T-helper 22 cell (primary cell): Measurements from ENCODE around the gene APBA2.
"Not testable (repeated sequence)": the region's sequence is repeated elsewhere in the genome, so short reads cannot be mapped to it uniquely, and the experiment has no call there.

Source experiments
- DNase-seq: peaks from one replicate; pipeline ENCODE4 v3.0.0-alpha.2; 2020; ENCODE audit warnings: low read depth

APBA2 gene

GRCh38 chr15:29035336-29036285 lies 149.8 kb downstream of the APBA2 start:
- DNase-seq = no peak

- DNase-seq = no peak
These were observed 152.4 kb downstream of the APBA2 start for GRCh38 chr15:29037997-29038705.

GRCh38 chr15:29039466-29040369 lies 153.9 kb downstream of the APBA2 start:
- DNase-seq = no peak

- no peak for DNase-seq
These were observed 154.6 kb downstream of the APBA2 start for GRCh38 chr15:29040370-29040751.

- no peak for DNase-seq
These were observed 158.1 kb downstream of the APBA2 start for GRCh38 chr15:29043736-29044502.

- DNase-seq = no peak
These were observed 158.7 kb downstream of the APBA2 start for GRCh38 chr15:29044503-29044901.

- DNase-seq = not testable (repeated sequence)
These were observed 159.4 kb downstream of the APBA2 start for GRCh38 chr15:29045161-29045560.

GRCh38 chr15:29045717-29046116 lies 159.9 kb downstream of the APBA2 start:
- no peak for DNase-seq

- no peak for DNase-seq
These were observed 160.6 kb downstream of the APBA2 start for GRCh38 chr15:29046281-29046810.

- no peak for DNase-seq
These were observed 161.2 kb downstream of the APBA2 start for GRCh38 chr15:29046977-29047376.

- DNase-seq = no peak
These were observed 162.2 kb downstream of the APBA2 start for GRCh38 chr15:29048011-29048410.

GRCh38 chr15:29050870-29051269 lies 165.1 kb downstream of the APBA2 start:
- no peak for DNase-seq

- DNase-seq = no peak
These were observed 165.6 kb downstream of the APBA2 start for GRCh38 chr15:29051422-29051821.

- DNase-seq = no peak
These were observed 167.2 kb downstream of the APBA2 start for GRCh38 chr15:29053006-29053405.

- no peak for DNase-seq
These were observed 167.9 kb downstream of the APBA2 start for GRCh38 chr15:29053661-29054131.

- DNase-seq = no peak
These were observed 168.6 kb downstream of the APBA2 start for GRCh38 chr15:29054171-29055045.

- no peak for DNase-seq
These were observed 170.1 kb downstream of the APBA2 start for GRCh38 chr15:29055876-29056275.

GRCh38 chr15:29056839-29057450 lies 171.2 kb downstream of the APBA2 start:
- no peak for DNase-seq

GRCh38 chr15:29057856-29058255 lies 172.1 kb downstream of the APBA2 start:
- DNase-seq = no peak
